Endodermal cell (in vitro differentiated cells): ENCODE data around the gene CTIF. TPM values are rescaled to one million over a fixed set of nuclear protein-coding genes. Genes with fewer than 3 reads are reported as not detected.

Source experiments
- DNase-seq: peaks from one replicate; pipeline ENCODE4 v3.0.0-alpha.2; 2017
- H3K27ac ChIP-seq: 2 replicates; pipeline ENCODE4 v1.5.1; 2013; ENCODE audit warnings: mild to moderate bottlenecking, low read depth, low read length, moderate library complexity
- H3K27me3 ChIP-seq: 2 replicates; pipeline ENCODE4 v1.6.1; 2013; ENCODE audit warnings: mild to moderate bottlenecking, low read length, moderate library complexity; ENCODE audit not compliant: insufficient read depth, control insufficient read depth, poor library complexity, severe bottlenecking
- H3K36me3 ChIP-seq: 2 replicates; pipeline ENCODE4 v1.7.0; 2013; ENCODE audit warnings: mild to moderate bottlenecking, low read length, moderate library complexity; ENCODE audit not compliant: control insufficient read depth, insufficient read depth
- H3K4me1 ChIP-seq: one replicate; pipeline ENCODE4 v1.7.0; 2013; ENCODE audit warnings: low read length; ENCODE audit not compliant: control insufficient read depth, insufficient read depth
- H3K4me3 ChIP-seq: 2 replicates; pipeline ENCODE4 v1.5.1; 2013; ENCODE audit warnings: mild to moderate bottlenecking, low read length, moderate library complexity
- H3K9ac ChIP-seq: 2 replicates; pipeline ENCODE4 v1.6.1; 2013; ENCODE audit warnings: mild to moderate bottlenecking, low read length, moderate library complexity; ENCODE audit not compliant: poor library complexity, severe bottlenecking; ENCODE audit errors: extremely low read depth
- H3K9me3 ChIP-seq: 2 replicates; pipeline ENCODE4 v1.6.1; 2013; ENCODE audit warnings: mild to moderate bottlenecking, low read length, moderate library complexity; ENCODE audit not compliant: control insufficient read depth
- H3K27ac Mint-ChIP-seq: 2 replicates; pipeline ENCODE4 v1.8.0; 2020; ENCODE audit warnings: mixed read lengths
- H3K27me3 Mint-ChIP-seq: 2 replicates; pipeline ENCODE4 v1.8.0; 2021; ENCODE audit warnings: mild to moderate bottlenecking, mixed read lengths; ENCODE audit not compliant: insufficient read depth
- H3K36me3 Mint-ChIP-seq: 2 replicates; pipeline ENCODE4 v1.8.0; 2020; ENCODE audit warnings: low read depth, mixed read lengths
- H3K4me1 Mint-ChIP-seq: 2 replicates; pipeline ENCODE4 v1.8.0; 2020; ENCODE audit warnings: mixed read lengths
- H3K4me3 Mint-ChIP-seq: 2 replicates; pipeline ENCODE4 v1.8.0; 2020; ENCODE audit warnings: mild to moderate bottlenecking, moderate library complexity, mixed read lengths
- H3K9me3 Mint-ChIP-seq: 2 replicates; pipeline ENCODE4 v1.8.0; 2020; ENCODE audit warnings: mild to moderate bottlenecking, mixed read lengths
- WGBS, 2 experiments: methylation state at CpG; one replicate each; pipeline versions ENCODE4 v1.1.5 to v1.1.7; 2013; ENCODE audit warnings: missing lambda C conversion rate in 2 of 2, mixed read lengths in 1 of 2; ENCODE audit not compliant: insufficient coverage in 1 of 2, insufficient read length in 1 of 2; 5-methylcytosine and 5-hydroxymethylcytosine counted together
- total RNA-seq, 2 donors: library from RNA; stranded (reverse); fragmentation: NEBNext Ultra II Directional in 1 of 2; extraction: Animal tissue kit (Norgen Biotek cat#: 25700) in 1 of 2; gene quantifications; 2 replicates in 1 of 2; 3 replicates in 1 of 2; pipeline ENCODE4 v1.2.1, GENCODE V29; 2021
- TF ChIP-seq, protein P1 (sequence below): fragments of 200-600 bp; sonication (generic); conservative IDR thresholded peaks from 2 replicates; pipeline ENCODE4 v1.5.0; 2021; ENCODE audit warnings: antibody characterized with exemption, mild to moderate bottlenecking

Gene CTIF
- total RNA-seq, 2 donors from 2014 or later: 33.8 to 41.6 TPM

DNA sequence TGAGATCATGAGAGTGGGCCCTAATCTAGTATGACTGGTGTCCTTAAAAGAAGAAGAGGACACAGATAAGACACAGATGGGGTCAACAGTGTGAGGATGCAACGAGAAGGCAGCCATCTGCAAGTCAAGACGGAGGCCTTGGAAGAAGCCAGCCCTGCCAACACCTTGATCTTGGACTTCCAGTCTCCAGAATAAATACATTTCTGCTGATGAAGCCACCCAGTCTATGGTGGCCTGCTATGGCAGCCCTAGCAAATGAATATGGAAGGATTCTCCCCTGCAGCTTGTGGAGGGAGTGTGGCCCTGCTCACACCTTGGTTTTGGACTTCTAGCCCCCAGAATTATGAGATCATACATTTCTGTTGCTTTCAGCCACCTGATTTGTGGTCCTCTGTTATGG lies 12.3 kb downstream of the CTIF start:
- no peak overlapping the region for H3K9ac ChIP-seq
- no peaks in the 10 kb centered on the region for H3K9me3 Mint-ChIP-seq
- WGBS, 2 experiments: 90 to 100% methylated on average over 2 of the region's 2 CpGs
- peaks cover 28% of the 10 kb centered on the region for H3K36me3 Mint-ChIP-seq
- H3K27ac Mint-ChIP-seq: no peak overlapping the region
- no peak for DNase-seq
- H3K27me3 ChIP-seq: no peaks in the 10 kb centered on the region
- H3K27me3 Mint-ChIP-seq: no peaks in the 10 kb centered on the region
- H3K4me1 Mint-ChIP-seq: peaks cover 30% of the 10 kb centered on the region
- H3K4me3 ChIP-seq: no peak overlapping the region
- peaks cover 20% of the 10 kb centered on the region for H3K4me1 ChIP-seq
- no peak overlapping the region for H3K4me3 Mint-ChIP-seq
- H3K9me3 ChIP-seq: no peaks in the 10 kb centered on the region
- peaks cover 30% of the 10 kb centered on the region for H3K36me3 ChIP-seq
- H3K27ac ChIP-seq: no peak overlapping the region
- TF ChIP-seq, protein P1, sequence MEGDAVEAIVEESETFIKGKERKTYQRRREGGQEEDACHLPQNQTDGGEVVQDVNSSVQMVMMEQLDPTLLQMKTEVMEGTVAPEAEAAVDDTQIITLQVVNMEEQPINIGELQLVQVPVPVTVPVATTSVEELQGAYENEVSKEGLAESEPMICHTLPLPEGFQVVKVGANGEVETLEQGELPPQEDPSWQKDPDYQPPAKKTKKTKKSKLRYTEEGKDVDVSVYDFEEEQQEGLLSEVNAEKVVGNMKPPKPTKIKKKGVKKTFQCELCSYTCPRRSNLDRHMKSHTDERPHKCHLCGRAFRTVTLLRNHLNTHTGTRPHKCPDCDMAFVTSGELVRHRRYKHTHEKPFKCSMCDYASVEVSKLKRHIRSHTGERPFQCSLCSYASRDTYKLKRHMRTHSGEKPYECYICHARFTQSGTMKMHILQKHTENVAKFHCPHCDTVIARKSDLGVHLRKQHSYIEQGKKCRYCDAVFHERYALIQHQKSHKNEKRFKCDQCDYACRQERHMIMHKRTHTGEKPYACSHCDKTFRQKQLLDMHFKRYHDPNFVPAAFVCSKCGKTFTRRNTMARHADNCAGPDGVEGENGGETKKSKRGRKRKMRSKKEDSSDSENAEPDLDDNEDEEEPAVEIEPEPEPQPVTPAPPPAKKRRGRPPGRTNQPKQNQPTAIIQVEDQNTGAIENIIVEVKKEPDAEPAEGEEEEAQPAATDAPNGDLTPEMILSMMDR: no peak

DNA sequence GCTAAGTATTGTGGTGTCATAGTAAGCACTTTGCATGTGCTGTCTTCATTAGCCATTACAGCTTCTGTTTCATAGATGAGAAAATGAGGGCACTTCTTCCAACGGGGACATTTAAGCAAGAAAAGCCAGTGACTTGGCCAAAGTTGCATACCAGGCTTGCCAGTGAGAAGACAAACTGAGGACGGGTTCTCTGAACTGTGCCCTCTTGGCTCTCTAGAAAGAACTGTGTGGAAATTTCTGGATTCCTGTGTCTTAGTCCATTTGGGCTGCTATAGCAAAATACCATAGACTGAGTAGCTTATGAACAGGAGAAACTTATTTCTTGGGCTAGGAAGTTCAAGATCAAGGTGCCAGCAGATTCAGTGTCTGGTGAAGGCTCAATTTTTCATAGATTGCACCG lies 13.3 kb downstream of the CTIF start:
- Histone ChIP-seq H3K9me3 (no peaks in the 10 kb centered on the region), H3K4me1 (peaks cover 14% of the 10 kb centered on the region), H3K27me3 (no peaks in the 10 kb centered on the region), H3K9ac (no peak overlapping the region), H3K36me3 (peaks cover 31% of the 10 kb centered on the region), H3K4me3 (no peak overlapping the region), H3K27ac (no peak overlapping the region)
- TF ChIP-seq, protein P1: no peak
- no peaks in the 10 kb centered on the region for H3K9me3 Mint-ChIP-seq
- no peak overlapping the region for H3K4me3 Mint-ChIP-seq
- no peak overlapping the region for H3K27ac Mint-ChIP-seq
- DNase-seq: no peak
- WGBS, 2 experiments: 93 to 95% methylated on average over 3 of the region's 3 CpGs
- peaks cover 28% of the 10 kb centered on the region for H3K36me3 Mint-ChIP-seq
- H3K4me1 Mint-ChIP-seq: peaks cover 20% of the 10 kb centered on the region
- H3K27me3 Mint-ChIP-seq: no peaks in the 10 kb centered on the region

- WGBS, 2 experiments: 93 to 94% methylated on average over 6 to 13 of the region's 13 CpGs
- Histone ChIP-seq H3K4me3 (no peak overlapping the region), H3K4me1 (peaks cover 5% of the 10 kb centered on the region), H3K9me3 (no peaks in the 10 kb centered on the region), H3K36me3 (peaks cover 31% of the 10 kb centered on the region), H3K27ac (no peak overlapping the region), H3K27me3 (no peaks in the 10 kb centered on the region), H3K9ac (no peak overlapping the region)
- Mint-ChIP-seq H3K36me3 (peaks cover 28% of the 10 kb centered on the region), H3K27ac (no peak overlapping the region), H3K27me3 (no peaks in the 10 kb centered on the region), H3K9me3 (no peaks in the 10 kb centered on the region), H3K4me1 (peaks cover 10% of the 10 kb centered on the region), H3K4me3 (no peak overlapping the region)
- DNase-seq: no peak
- TF ChIP-seq, protein P1: no peak
Observed at GRCh38 chr18:48553236-48553635, 14.4 kb downstream of the CTIF start.
